Measurements from ENCODE around the gene FOXD1.
"Not testable (repeated sequence)": the region's sequence is repeated elsewhere in the genome, so short reads cannot be mapped to it uniquely, and the experiment has no call there.

The FOXD1 gene

GRCh38 chr5:73460133-73460532 is 11.6 kb upstream of the FOXD1 start:
- DNase-seq, result no peak

GRCh38 chr5:73459366-73459765 is 10.8 kb upstream of the FOXD1 start:
- DNase-seq, result no peak

- DNase-seq, result not testable (repeated sequence)
Measured at GRCh38 chr5:73456462-73456861, 7.9 kb upstream of the FOXD1 start.

- DNase-seq, result peak; percentile 53 to 88 (median 80)
Measured at GRCh38 chr5:73454379-73455036, 5.9 kb upstream of the FOXD1 start.

- DNase-seq, result no peak
Measured at GRCh38 chr5:73452215-73452614, 3.6 kb upstream of the FOXD1 start.

GRCh38 chr5:73451224-73452130 is 2.9 kb upstream of the FOXD1 start:
- peak; percentile 31 to 59 (median 35) for DNase-seq

- no peak for DNase-seq
Measured at GRCh38 chr5:73450672-73451223, 2.2 kb upstream of the FOXD1 start.

GRCh38 chr5:73450137-73450536 is 1.6 kb upstream of the FOXD1 start:
- no peak for DNase-seq

- DNase-seq, result peak; percentile 51 to 82 (median 76)
Measured at GRCh38 chr5:73447530-73448462, 781 bp downstream of the FOXD1 start.

- DNase-seq, result peak; percentile 43 to 70 (median 59)
Measured at GRCh38 chr5:73446631-73447529, 1.7 kb downstream of the FOXD1 start.

- peak in 2 of 3 experiments; percentile 12 to 13 for DNase-seq
Measured at GRCh38 chr5:73445665-73446630, 2.6 kb downstream of the FOXD1 start.

GRCh38 chr5:73444499-73445438 is 3.8 kb downstream of the FOXD1 start:
- no peak for DNase-seq

- no peak for DNase-seq
Measured at GRCh38 chr5:73443829-73444498, 4.6 kb downstream of the FOXD1 start.

- DNase-seq, result peak in 1 of 3 experiments; percentile 6
Measured at GRCh38 chr5:73442996-73443627, 5.5 kb downstream of the FOXD1 start.

GRCh38 chr5:73442231-73442811 is 6.3 kb downstream of the FOXD1 start:
- DNase-seq, result no peak

- no peak for DNase-seq
Measured at GRCh38 chr5:73441378-73441777, 7.2 kb downstream of the FOXD1 start.

GRCh38 chr5:73440262-73440661 is 8.3 kb downstream of the FOXD1 start:
- no peak for DNase-seq
